ENCODE measurements around the gene GNG8. TPM values are rescaled to one million over a fixed set of nuclear protein-coding genes. Genes with fewer than 3 reads are reported as not detected.

Gene GNG8
- total RNA-seq, 4 donors from 2014 or later = not detected

DNA sequence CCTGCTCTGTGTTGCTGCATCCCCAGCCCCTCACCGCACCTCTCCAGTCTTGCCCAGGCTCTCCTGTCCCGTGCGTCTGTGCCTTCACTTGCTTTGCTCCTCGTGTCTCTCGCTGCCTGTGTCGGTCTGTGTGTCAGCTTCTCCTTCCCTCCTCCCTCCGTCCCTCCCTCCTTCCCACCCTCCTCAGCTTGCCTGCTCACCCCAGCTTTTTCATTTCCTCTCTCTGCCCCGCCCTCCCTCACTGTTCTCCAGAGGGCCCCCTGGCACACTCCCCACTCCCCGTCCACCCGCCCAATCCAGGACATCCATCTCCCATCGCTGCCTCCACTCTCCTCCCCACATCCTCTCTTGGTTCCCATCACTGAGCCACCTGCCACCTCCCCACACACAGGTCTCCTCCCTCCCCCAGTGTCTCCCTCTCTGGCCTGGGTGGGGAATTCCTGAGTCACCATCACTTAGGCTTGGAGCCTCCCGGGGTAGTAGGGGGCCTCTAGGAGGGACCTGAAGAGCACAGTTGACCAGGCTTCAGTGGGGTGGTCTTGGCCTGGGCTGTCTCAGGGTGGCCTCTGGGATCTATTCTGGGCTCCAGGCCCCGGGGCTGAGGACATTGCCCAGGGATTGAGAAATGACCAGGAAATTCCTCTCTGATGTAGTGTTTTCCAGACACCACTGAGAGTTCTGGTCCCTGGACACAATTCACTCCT, 10.9 kb downstream of the GNG8 start, which contains the start of gene PTGIR:
Gene PTGIR, minus strand, starts transcription at position 132 of the 704 bp plus-strand sequence. CDS start 864 bp downstream, outside the sequence.
- peak within 1 kb of the TSS; percentile 55 to 84 (median 67) for H3K27ac ChIP-seq
- no peaks in the 10 kb centered on the region for H3K36me3 ChIP-seq
- H3K27me3 ChIP-seq = no peaks in the 10 kb centered on the region
- peaks cover 0 to 42% (median 10%) of the 10 kb centered on the region in 4 donors for H3K4me1 ChIP-seq
- TF ChIP-seq, protein P1, sequence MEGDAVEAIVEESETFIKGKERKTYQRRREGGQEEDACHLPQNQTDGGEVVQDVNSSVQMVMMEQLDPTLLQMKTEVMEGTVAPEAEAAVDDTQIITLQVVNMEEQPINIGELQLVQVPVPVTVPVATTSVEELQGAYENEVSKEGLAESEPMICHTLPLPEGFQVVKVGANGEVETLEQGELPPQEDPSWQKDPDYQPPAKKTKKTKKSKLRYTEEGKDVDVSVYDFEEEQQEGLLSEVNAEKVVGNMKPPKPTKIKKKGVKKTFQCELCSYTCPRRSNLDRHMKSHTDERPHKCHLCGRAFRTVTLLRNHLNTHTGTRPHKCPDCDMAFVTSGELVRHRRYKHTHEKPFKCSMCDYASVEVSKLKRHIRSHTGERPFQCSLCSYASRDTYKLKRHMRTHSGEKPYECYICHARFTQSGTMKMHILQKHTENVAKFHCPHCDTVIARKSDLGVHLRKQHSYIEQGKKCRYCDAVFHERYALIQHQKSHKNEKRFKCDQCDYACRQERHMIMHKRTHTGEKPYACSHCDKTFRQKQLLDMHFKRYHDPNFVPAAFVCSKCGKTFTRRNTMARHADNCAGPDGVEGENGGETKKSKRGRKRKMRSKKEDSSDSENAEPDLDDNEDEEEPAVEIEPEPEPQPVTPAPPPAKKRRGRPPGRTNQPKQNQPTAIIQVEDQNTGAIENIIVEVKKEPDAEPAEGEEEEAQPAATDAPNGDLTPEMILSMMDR (IDR thresholded peaks at IDR 0.05) = no peak
- no peak for TF ChIP-seq POLR2A (IDR thresholded peaks at IDR 0.05)
- H3K4me3 ChIP-seq = peak within 1 kb of the TSS in 3 of 4 donors; percentile 0 to 19 (median 1)
- DNase-seq = peak in 1 of 3 donors; percentile 36
- H3K9me3 ChIP-seq = no peaks in the 10 kb centered on the region

DNA sequence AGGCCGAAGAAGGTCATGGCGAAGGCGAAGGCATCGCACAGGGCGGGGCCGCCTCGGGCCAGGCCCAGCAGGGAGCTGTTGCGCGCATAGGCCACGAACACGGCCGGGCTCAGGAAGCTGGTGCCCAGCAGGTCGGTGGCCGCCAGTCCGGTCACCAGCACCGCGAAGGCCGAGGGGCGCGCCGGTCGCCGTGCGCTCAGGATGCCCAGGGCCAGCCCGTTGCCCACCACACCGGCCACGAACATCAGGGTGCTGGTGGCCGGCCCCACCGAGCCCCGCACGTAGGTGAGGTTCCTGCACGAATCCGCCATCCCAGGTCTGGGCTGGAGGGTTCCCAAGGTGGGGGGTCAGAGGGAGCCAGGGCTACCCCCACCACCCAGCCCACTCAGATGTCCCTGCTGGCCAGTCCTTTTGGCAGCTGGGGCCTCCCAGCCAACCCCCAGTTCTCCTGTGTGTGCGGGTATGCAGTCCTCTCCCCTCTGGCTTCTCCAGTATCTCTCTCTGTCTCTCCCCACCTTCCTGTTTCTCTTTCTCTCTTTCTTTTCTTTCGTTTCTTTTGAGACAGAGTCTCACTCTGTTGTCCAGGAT, 12.0 kb downstream of the GNG8 start:
- Histone ChIP-seq H3K27me3 (no peaks in the 10 kb centered on the region), H3K4me3 (peak overlapping the region in 2 of 4 donors; percentile 1 to 19), H3K27ac (peak overlapping the region; percentile 55 to 84 (median 67)), H3K4me1 (peaks cover 0 to 47% (median 14%) of the 10 kb centered on the region in 4 donors), H3K9me3 (no peaks in the 10 kb centered on the region), H3K36me3 (no peaks in the 10 kb centered on the region)
- no peak for TF ChIP-seq POLR2A (IDR thresholded peaks at IDR 0.05)
- TF ChIP-seq, protein P1 (IDR thresholded peaks at IDR 0.05) = no peak
- DNase-seq = no peak

DNA sequence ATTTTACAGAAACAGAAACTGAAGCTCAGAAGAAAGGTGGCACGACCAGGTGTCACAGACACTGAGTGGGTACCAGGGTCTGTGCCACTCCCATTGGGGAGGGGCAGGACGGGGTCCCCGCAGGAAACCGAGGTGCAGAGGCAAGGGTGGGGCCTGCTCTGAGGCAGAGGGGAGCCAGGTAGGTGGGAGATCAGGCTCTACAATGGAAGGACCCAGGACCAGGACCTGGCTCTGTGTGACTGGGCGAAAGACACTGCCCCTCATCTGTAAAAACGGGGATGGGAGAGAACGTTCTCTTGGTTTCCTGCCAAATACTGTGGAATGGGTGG, 13.9 kb downstream of the GNG8 start:
- Histone ChIP-seq H3K27me3 (no peaks in the 10 kb centered on the region), H3K36me3 (no peaks in the 10 kb centered on the region), H3K9me3 (no peaks in the 10 kb centered on the region), H3K4me3 (no peak overlapping the region), H3K4me1 (peaks cover 0 to 50% (median 21%) of the 10 kb centered on the region in 4 donors), H3K27ac (peak overlapping the region in 2 of 4 donors; percentile 71 to 83)
- DNase-seq = no peak
- TF ChIP-seq, protein P1 (IDR thresholded peaks at IDR 0.05) = no peak
- no peak for TF ChIP-seq POLR2A (IDR thresholded peaks at IDR 0.05)

DNA sequence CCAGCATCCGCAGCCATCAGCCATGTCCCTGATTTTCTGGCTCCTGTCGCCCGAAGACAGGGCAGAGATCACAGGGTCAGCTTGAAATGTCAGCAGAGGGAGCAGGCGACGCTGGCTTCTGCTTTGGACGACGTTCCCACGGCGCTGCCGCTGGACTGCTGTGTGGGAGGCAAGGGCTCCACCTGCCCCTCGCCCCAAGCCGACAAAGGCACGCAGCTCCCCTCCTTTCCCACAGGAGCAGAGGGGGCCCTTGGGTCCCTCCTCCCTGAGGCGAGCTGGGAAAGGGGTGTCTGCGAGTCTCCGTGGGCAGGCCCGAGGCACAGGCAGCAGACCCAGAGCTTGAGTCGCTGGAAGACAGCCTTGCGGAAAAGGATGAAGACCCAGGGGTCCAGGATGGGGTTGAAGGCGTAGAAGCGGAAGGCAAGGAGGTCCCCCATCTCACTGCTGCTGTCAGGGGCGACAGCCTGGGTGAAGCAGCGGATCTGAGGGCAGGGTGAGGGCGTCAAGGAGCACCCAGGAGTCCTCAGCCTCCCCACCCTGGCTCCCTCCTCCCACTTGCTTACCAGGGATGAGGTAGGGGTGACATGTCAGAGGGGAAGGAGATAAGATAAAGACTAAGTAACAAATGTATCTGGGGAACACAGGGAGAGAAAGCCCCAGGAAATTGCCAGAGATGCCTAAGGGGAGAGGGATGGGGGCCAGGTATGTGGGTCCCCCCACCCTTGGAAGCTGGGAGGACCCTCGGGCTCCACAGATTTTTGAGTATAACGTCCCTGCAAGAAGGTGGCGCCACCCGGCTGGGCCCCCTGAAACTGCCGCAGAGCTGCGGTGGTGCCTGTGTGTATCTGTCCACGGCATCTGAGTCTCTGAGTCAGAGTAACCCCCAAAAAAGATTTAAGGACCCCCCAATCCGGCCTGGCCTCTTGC, 14.5 kb downstream of the GNG8 start:
- H3K27ac ChIP-seq = peak overlapping the region; percentile 49 to 83 (median 71)
- no peak for DNase-seq
- H3K4me1 ChIP-seq = peaks cover 0 to 54% (median 23%) of the 10 kb centered on the region in 4 donors
- peak overlapping the region in 1 of 4 donors; percentile 22 for H3K4me3 ChIP-seq
- TF ChIP-seq, protein P1 (IDR thresholded peaks at IDR 0.05) = no peak
- TF ChIP-seq POLR2A (IDR thresholded peaks at IDR 0.05) = no peak
- H3K36me3 ChIP-seq = no peaks in the 10 kb centered on the region
- H3K9me3 ChIP-seq = no peaks in the 10 kb centered on the region
- H3K27me3 ChIP-seq = no peaks in the 10 kb centered on the region

DNA sequence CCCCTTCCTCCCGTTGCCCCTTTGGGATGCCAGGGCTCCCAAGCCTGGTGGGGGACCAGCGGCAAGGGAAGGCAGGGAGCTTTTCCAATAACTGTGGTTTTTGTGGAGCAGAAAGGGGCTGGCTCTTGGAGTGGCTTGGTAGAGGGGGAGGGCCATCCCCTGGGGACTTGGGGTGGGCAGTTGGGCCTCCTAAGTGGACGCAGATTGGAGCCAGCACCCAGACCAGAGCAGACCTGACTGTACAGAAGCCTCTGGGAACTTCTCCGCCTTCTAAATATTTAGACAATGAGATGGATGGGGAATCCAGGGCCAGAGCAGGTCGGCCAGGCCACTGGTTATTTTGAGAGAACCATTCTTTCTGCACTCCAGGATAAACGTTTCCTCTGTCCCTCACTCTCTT, 15.3 kb downstream of the GNG8 start:
- Histone ChIP-seq H3K36me3 (no peaks in the 10 kb centered on the region), H3K4me1 (peaks cover 0 to 50% (median 23%) of the 10 kb centered on the region in 4 donors), H3K27me3 (no peaks in the 10 kb centered on the region), H3K4me3 (peak overlapping the region in 1 of 4 donors; percentile 22), H3K27ac (peak overlapping the region; percentile 49 to 83 (median 71)), H3K9me3 (no peaks in the 10 kb centered on the region)
- no peak for DNase-seq
- TF ChIP-seq, protein P1 (IDR thresholded peaks at IDR 0.05) = no peak
- no peak for TF ChIP-seq POLR2A (IDR thresholded peaks at IDR 0.05)

Measured in Peyer's patch (tissue), 4 donors.